Left renal pelvis (tissue), 4 donors: ENCODE data around the gene NECAB2. TPM values are rescaled to one million over a fixed set of nuclear protein-coding genes. Genes with fewer than 3 reads are reported as not detected.

Source experiments
- DNase-seq, 4 donors: peaks; one replicate each; pipeline ENCODE4 v3.0.0-alpha.2; 2013; ENCODE audit warnings: low read depth in 4 of 4, low spot score in 3 of 4
- polyA plus RNA-seq, 4 donors: library from polyadenylated mRNA; unstranded; fragments of 120-200 nt; gene quantifications; one replicate each; pipeline ENCODE4 v1.2.1, GENCODE V29; 2013; ENCODE audit not compliant: insufficient read length in 4 of 4

NECAB2 gene
- polyA plus RNA-seq, 4 donors, result 0.97 to 4.4 (median 2.8) TPM

GRCh38 chr16:84014570-84015327 lies 46.7 kb downstream of the NECAB2 start:
- no peak for DNase-seq

- no peak for DNase-seq
Measured at GRCh38 chr16:84015399-84015798, 47.4 kb downstream of the NECAB2 start.

DNA sequence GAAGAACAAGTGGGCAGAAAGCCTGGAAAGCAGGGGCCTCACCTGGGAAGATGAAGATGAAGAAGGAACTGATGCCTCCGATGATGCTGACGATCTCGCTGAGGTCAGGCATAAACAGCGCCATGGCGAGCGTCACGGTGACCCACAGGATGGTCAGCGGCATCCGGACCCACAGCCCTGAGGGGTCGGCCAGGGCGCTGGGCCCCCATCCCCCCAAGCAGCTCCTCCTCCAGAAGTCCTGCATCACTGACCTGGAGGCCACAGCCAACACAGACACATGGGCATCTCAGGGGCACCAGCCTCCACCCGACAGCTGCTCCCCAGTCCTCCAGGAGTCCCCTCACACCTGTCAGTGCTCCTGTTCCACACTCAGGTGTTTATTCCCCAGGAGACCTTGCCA lies 48.4 kb downstream of the NECAB2 start:
- no peak for DNase-seq

- DNase-seq, result no peak
Measured at GRCh38 chr16:84018710-84019109, 50.7 kb downstream of the NECAB2 start.

DNA sequence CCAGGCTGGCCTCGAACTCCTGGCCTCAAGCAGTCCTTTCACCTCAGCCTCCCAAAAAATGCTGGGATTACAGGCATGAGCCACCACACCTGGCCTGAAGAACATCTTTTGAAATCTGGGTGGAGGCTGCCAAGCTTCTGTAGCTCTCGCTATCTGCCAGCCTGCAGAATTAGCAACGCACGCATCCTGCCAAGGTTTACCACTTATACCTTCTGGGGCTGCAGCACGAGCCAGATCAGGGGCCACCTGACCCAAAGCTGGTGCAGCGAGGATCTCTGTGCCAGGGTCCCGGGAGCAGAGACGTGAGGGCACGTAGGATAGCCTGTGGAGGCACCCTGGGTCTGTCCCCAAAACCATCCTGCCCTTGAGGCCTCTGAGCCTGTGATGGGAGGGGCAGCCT lies 52.3 kb downstream of the NECAB2 start:
- DNase-seq, result no peak

- DNase-seq, result no peak
Measured at GRCh38 chr16:84021488-84021887, 53.4 kb downstream of the NECAB2 start.

DNA sequence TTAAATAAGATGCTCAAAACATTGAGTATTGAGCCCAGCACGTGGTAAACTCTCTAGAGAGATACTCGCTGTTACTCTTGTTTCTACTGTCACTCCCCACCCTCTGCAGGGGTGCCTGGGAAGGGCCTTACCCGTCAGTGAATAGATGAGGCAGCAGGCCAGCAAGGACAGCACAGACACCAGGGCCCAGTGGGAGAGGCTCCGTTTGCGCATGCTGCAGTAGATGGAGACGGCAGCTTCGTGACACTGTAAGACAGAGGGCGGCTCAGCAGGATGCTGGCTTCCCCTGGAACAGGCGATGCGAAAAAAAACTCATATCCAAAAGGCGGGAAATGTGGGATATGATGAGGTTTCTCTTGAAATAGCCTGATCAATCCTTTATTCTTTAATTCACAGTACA lies 54.6 kb downstream of the NECAB2 start:
- DNase-seq, result no peak

GRCh38 chr16:84024854-84025253 lies 56.8 kb downstream of the NECAB2 start:
- no peak for DNase-seq

GRCh38 chr16:84026606-84027005 lies 58.6 kb downstream of the NECAB2 start:
- no peak for DNase-seq

- DNase-seq, result no peak
Measured at GRCh38 chr16:84027625-84028024, 59.6 kb downstream of the NECAB2 start.

GRCh38 chr16:84029297-84030047 lies 61.4 kb downstream of the NECAB2 start:
- DNase-seq, result no peak

- DNase-seq, result no peak
Measured at GRCh38 chr16:84031556-84031955, 63.5 kb downstream of the NECAB2 start.

DNA sequence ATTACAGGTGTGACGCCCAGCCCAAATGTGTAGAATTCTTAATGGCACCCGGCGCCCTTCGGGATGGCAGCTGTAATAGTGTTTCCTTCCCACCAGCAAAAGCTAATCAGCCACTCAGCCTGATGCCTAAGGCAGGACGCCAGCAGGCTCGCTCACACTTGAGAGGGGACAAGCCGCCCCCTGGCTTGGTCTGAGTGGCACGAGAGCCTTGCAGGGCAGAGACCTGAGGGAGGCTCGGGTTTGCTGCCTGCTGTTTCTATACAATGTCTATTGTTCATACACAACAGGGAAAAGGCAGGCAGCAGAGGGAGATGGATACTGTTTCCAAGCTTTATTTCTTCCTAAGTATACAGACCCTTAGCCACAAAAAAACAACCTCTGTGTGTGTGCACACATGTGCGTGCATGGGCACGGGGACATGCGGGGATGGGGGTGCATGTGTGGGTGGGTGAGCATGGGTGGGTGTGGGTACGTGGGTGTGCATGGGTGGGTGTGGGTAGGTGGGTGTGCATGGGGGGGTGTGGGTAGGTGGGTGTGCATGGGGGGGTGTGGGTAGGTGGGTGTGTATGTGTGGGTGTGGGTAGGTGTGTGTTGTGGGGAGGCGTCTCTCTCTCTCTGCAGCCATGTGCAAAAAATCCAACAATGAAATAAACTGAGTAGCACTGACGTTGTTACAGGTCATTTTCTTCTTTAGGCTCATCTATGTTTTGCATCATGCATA lies 64.6 kb downstream of the NECAB2 start:
- DNase-seq, result no peak

- no peak for DNase-seq
Measured at GRCh38 chr16:84033251-84034195, 65.5 kb downstream of the NECAB2 start.

- DNase-seq, result no peak
Measured at GRCh38 chr16:84034516-84034915, 66.5 kb downstream of the NECAB2 start.

DNA sequence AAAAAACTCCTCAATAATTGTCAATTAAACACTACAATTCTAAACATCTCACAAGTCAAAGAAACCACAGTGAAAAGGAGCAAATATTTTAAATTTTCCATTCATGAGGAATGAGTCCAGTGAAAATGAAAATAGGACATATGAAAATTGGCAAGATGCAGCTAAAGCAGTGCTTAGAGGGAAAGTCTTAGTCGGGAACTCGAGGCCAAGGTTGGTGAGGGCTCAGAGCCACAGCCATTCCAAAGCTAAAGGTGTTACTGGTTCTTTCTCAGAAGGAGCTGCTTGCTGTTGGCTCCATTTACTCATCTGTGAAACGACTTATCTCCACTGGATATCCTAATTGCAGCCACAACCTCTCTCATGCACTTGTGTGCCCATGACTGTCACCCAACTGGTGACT lies 68.1 kb downstream of the NECAB2 start:
- DNase-seq, result no peak

- no peak for DNase-seq
Measured at GRCh38 chr16:84036982-84037425, 69.0 kb downstream of the NECAB2 start.

DNA sequence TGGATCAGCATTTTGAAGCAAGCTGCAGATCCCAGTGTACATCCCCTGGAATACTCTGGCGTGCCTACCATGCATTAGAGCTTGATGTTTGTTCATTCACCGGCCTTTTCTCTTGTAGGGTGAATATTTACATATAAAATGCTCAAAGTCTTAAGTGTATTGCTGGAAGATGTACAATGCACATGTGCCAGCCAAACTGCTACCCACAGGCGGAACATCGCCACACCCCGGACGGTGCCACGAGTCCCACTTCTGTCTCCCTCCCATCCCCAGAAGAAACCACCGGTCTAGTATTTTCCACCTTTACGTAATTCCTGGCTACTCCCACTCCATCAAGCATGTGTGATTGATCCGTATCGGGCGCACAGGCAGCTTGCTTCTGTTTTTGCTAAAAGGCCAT lies 70.4 kb downstream of the NECAB2 start:
- DNase-seq, result no peak

DNA sequence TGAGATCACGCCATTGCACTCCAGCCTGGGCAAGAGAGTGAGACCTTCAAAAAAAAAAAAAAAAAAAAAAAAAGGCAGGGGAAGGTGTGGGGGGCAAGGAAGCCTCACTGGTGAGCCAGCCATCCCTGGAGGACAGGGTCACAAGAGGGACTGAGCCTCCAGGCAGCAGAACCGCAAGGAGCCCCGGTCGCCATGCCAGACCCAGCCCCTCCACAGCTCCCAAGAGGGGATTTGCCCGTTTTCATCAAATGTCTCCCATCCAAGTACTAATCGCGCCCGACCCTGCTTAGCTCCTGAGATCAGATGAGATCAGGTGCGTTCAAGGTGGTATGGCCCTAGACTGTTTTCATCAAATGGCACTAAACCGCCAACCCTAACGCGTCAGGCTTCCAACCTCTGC lies 71.7 kb downstream of the NECAB2 start:
- DNase-seq, result no peak

DNA sequence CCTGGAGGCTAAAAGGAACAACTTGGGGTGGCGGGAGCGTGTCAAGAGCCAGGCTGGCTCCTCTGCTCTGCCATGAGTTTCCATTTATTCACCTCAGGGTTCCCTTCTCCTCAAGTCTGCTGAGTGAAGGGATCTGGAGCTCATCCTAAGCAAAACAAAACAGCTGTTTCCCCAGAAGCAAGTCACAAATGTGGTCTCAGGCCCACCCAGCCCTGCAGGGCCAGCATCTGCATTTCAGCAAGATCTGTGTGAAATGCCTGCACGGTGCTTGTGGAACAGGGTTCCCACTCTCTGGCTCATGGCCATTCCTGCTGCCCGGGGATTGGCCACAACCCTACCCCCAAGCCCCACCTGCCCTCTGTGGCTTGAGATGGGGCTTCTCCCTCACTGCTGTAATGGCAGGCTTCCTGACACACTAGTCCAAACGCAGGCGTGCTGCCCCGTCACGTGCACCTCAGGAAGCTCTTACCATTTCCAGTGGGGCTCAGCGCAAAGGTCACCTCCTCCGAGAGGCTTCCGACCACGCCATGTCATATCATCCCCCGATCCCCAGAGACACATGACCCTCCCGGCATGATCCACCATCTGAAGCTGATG lies 72.3 kb downstream of the NECAB2 start:
- no peak for DNase-seq
